ENCODE results near the gene NCKIPSD.

NCKIPSD gene

DNA sequence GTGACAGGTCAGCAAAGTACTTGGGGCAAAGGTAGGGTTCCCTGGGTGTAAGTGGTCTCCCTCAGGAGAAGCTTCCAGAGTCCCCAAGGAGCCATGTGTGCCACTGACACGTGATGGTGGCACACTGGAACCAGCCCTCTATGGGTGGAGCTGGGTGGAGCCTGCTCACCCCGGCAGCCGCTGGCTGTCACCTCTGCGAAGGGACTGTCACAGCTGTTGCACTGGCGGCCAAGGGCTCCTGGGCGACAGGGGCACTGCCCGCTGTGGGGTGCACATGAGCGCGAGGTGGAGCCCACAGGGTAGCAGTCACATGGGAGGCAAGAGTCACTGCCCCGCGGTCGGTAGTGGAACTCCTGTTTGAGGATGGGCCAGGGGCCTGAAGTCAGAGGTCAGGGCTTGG lies 35.0 kb downstream of the NCKIPSD start:
- WGBS, 2 experiments = 95% methylated on average over 12 of the region's 12 CpGs
- Histone ChIP-seq H3K36me3 (ENCODE audit: control insufficient read depth, insufficient read depth, low read length) (peaks cover 25% of the 10 kb centered on the region), H3K4me3 (ENCODE audit: insufficient read depth, low read depth, low read length) (no peak overlapping the region), H3K4me1 (ENCODE audit: control insufficient read depth, insufficient read depth, low read length) (peaks cover 3% of the 10 kb centered on the region), H3K9me3 (ENCODE audit: control insufficient read depth, low read length) (no peaks in the 10 kb centered on the region), H3K27me3 (ENCODE audit: control insufficient read depth, insufficient read depth, low read length, poor library complexity, severe bottlenecking) (peaks cover 3% of the 10 kb centered on the region), H3K27ac (ENCODE audit: insufficient read depth, low read depth, low read length, poor library complexity, severe bottlenecking) (no peak overlapping the region)

DNA sequence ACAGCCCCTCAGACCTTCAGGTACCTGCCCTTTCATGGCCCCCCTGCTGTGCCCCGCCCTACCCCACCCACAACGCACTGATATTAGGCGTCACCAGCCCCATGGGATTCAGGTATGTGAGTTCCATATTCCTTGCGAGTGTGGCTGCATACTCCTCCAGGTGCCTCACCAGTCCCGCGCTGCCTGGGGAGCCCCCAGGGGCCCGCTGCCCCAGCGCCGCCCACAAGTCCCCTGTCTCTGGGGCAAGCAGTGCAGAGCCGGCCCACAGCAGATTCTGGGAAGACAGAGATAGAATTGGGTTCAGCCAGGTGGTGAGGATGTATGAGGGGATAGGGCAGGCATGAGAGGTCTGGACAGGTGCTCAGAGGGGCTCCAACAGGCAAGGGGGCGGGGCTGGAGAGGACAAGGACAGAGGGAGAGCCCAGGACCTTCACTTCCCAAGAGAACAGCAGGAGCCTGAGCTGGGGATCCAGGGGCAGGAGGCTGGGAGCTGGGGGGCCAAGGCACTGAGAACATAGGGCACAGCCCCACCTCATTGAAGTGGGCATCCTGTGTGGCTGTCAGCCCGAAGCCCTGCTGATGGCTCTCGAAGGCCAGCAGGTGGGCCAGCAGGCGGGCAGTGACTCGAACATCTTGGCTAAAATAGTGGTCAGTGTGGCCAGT lies 37.4 kb downstream of the NCKIPSD start:
- H3K4me3 ChIP-seq (ENCODE audit: insufficient read depth, low read depth, low read length) = no peak overlapping the region
- H3K27me3 ChIP-seq (ENCODE audit: control insufficient read depth, insufficient read depth, low read length, poor library complexity, severe bottlenecking) = no peaks in the 10 kb centered on the region
- H3K27ac ChIP-seq (ENCODE audit: insufficient read depth, low read depth, low read length, poor library complexity, severe bottlenecking) = no peak overlapping the region
- H3K4me1 ChIP-seq (ENCODE audit: control insufficient read depth, insufficient read depth, low read length) = no peaks in the 10 kb centered on the region
- H3K9me3 ChIP-seq (ENCODE audit: control insufficient read depth, low read length) = no peaks in the 10 kb centered on the region
- WGBS, 2 experiments = 94 to 95% methylated on average over 15 of the region's 15 CpGs
- H3K36me3 ChIP-seq (ENCODE audit: control insufficient read depth, insufficient read depth, low read length) = peaks cover 27% of the 10 kb centered on the region

DNA sequence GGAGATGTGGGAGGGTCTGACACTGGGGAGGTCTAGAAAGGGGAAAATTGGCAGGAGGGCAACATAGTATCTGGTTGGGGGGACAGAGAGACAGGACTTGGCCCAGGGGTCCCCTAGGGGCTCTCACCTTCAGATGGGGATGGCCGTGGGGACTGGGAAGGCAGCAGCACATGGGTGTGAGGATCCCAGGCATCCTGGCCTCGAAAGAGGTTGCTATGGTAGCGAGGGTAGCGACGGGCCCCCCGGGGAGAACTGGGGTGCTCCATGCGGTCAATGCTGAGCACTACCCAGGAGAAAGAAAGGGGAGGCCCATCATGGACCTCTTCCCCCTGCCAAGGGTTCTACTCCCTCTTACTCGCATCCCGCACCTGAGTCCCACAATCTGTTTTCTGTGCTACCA lies 38.0 kb downstream of the NCKIPSD start:
- 93 to 94% methylated on average over 9 of the region's 9 CpGs for WGBS, 2 experiments
- Histone ChIP-seq H3K4me3 (ENCODE audit: insufficient read depth, low read depth, low read length) (no peak overlapping the region), H3K4me1 (ENCODE audit: control insufficient read depth, insufficient read depth, low read length) (no peaks in the 10 kb centered on the region), H3K9me3 (ENCODE audit: control insufficient read depth, low read length) (no peaks in the 10 kb centered on the region), H3K27me3 (ENCODE audit: control insufficient read depth, insufficient read depth, low read length, poor library complexity, severe bottlenecking) (no peaks in the 10 kb centered on the region), H3K36me3 (ENCODE audit: control insufficient read depth, insufficient read depth, low read length) (peaks cover 30% of the 10 kb centered on the region), H3K27ac (ENCODE audit: insufficient read depth, low read depth, low read length, poor library complexity, severe bottlenecking) (no peak overlapping the region)

DNA sequence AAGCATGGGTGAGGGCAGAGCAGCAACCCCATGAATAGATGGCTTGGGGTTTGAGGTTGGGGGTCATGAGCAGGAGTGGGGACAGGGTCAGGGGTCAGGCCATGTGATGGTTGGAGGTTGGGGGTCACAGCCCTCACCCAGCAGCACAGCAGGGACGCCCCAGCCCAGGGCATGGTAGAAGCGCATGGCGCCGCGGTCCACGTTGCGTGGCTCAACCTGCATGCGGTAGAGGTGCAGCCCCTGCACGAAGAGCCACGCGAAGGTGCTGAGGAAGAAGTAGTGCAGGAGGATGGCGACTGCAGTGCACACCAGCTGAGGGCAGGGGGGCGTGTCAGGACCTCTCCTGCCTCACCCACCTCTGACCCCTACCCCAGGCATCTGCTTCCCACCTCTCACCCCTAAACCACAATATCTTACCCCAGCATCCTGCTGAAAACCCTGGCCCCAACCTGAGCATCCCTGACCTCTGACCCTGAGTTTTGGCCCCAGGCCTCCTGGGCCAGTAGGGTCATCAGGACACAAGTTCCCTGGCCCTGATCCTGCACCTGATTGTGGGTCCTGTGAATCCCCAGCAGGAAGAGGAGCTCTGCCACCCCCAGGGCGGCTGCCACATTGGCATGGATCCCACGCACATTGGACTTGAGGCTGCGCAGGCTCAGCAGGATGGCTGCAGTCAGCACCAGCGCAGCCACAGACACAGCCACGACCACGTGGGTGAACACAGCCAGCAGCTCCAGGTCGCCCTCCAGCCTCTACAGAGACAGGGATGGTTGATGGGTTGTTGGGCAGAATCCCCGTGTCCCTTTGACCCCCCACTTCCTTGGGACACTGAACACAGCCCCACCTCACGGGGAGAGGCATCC lies 40.6 kb downstream of the NCKIPSD start:
- no peak overlapping the region for H3K4me3 ChIP-seq (ENCODE audit: insufficient read depth, low read depth, low read length)
- no peaks in the 10 kb centered on the region for H3K9me3 ChIP-seq (ENCODE audit: control insufficient read depth, low read length)
- no peak overlapping the region for H3K27ac ChIP-seq (ENCODE audit: insufficient read depth, low read depth, low read length, poor library complexity, severe bottlenecking)
- no peaks in the 10 kb centered on the region for H3K27me3 ChIP-seq (ENCODE audit: control insufficient read depth, insufficient read depth, low read length, poor library complexity, severe bottlenecking)
- peaks cover 30% of the 10 kb centered on the region for H3K36me3 ChIP-seq (ENCODE audit: control insufficient read depth, insufficient read depth, low read length)
- no peaks in the 10 kb centered on the region for H3K4me1 ChIP-seq (ENCODE audit: control insufficient read depth, insufficient read depth, low read length)
- WGBS, 2 experiments = 94 to 95% methylated on average over 22 of the region's 22 CpGs

DNA sequence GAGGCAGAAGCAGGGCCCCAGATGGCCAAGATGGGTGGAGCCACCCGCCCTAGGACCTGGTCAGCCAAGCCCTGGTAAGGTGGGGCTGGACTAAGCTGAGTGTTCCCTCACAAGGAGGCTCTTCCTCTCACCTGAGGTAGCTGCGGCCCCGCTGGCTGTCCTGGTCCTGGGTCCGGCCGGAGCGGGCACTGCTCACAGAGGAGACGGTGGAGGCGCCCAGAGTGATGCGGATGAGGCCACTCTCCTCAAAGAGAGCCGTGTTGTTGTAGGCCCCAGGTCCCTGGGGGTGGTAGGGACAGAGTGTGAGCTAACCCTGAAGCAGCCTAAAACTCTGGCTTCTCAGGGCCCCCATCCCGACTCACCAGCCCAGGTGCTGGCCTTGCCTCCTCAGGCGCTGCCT lies 43.1 kb downstream of the NCKIPSD start:
- Histone ChIP-seq H3K27me3 (ENCODE audit: control insufficient read depth, insufficient read depth, low read length, poor library complexity, severe bottlenecking) (no peaks in the 10 kb centered on the region), H3K36me3 (ENCODE audit: control insufficient read depth, insufficient read depth, low read length) (peaks cover 28% of the 10 kb centered on the region), H3K27ac (ENCODE audit: insufficient read depth, low read depth, low read length, poor library complexity, severe bottlenecking) (no peak overlapping the region), H3K9me3 (ENCODE audit: control insufficient read depth, low read length) (no peaks in the 10 kb centered on the region), H3K4me3 (ENCODE audit: insufficient read depth, low read depth, low read length) (no peak overlapping the region), H3K4me1 (ENCODE audit: control insufficient read depth, insufficient read depth, low read length) (no peaks in the 10 kb centered on the region)
- WGBS, 2 experiments = 94 to 96% methylated on average over 12 of the region's 12 CpGs

DNA sequence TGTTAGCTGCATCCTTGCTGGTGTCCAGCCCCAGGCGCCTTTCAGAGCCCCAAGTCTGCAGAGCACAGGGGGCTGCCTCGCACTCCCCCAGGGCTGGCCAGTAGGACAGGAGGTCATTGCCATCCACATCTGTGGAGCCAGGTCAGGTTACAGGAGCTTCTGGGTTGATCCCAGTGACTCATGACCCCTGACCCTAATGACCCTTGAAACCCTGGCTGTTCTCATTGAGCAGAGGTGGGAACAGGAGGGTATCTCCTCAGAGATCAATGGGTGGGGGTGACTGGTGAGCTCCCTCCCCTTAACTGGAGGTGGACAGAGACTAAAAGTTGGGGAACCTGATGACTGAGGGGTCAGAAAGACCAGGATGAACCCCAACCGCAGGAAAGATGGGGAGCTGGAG lies 44.3 kb downstream of the NCKIPSD start:
- Histone ChIP-seq H3K4me3 (ENCODE audit: insufficient read depth, low read depth, low read length) (no peak overlapping the region), H3K27me3 (ENCODE audit: control insufficient read depth, insufficient read depth, low read length, poor library complexity, severe bottlenecking) (no peaks in the 10 kb centered on the region), H3K36me3 (ENCODE audit: control insufficient read depth, insufficient read depth, low read length) (peaks cover 28% of the 10 kb centered on the region), H3K27ac (ENCODE audit: insufficient read depth, low read depth, low read length, poor library complexity, severe bottlenecking) (no peak overlapping the region), H3K9me3 (ENCODE audit: control insufficient read depth, low read length) (no peaks in the 10 kb centered on the region), H3K4me1 (ENCODE audit: control insufficient read depth, insufficient read depth, low read length) (peaks cover 3% of the 10 kb centered on the region)
- 95 to 96% methylated on average over 3 of the region's 3 CpGs for WGBS, 2 experiments

DNA sequence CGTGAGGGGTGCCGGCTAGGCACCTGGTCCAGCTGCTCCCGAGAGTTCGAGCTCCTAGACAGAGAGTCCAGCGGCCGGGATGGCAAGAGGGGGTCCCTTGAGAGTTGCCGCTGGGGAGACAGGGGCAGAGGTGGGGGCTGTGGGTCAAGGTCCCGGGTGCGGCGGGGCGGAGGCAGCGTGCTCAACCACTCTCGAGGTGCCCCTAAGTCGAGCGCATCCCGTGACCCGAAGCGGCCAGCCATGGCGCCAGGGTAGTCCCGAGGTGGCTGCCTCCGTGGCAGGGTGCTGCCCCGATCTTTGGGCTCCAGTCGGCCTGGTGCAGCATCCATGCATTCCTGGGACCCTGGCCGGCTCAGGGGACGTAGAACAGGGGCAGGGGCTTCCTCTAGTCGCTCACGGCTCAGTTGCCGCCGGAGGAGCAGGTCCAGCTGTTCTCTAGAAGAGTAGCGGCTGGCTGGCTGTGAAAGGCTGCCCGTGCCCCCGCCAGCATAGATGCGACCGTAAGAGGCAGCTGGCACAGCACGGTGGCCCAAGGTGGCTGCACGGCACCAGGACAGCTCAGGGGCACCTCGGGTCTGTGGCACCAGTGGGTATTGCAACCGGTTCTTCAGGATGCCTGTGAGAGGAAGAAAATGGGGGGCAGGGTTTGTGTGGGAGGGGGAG lies 45.6 kb downstream of the NCKIPSD start:
- Histone ChIP-seq H3K4me3 (ENCODE audit: insufficient read depth, low read depth, low read length) (no peak overlapping the region), H3K9me3 (ENCODE audit: control insufficient read depth, low read length) (no peaks in the 10 kb centered on the region), H3K27me3 (ENCODE audit: control insufficient read depth, insufficient read depth, low read length, poor library complexity, severe bottlenecking) (no peaks in the 10 kb centered on the region), H3K27ac (ENCODE audit: insufficient read depth, low read depth, low read length, poor library complexity, severe bottlenecking) (no peak overlapping the region), H3K36me3 (ENCODE audit: control insufficient read depth, insufficient read depth, low read length) (peaks cover 22% of the 10 kb centered on the region), H3K4me1 (ENCODE audit: control insufficient read depth, insufficient read depth, low read length) (peaks cover 5% of the 10 kb centered on the region)
- 94 to 96% methylated on average over 38 of the region's 38 CpGs for WGBS, 2 experiments

DNA sequence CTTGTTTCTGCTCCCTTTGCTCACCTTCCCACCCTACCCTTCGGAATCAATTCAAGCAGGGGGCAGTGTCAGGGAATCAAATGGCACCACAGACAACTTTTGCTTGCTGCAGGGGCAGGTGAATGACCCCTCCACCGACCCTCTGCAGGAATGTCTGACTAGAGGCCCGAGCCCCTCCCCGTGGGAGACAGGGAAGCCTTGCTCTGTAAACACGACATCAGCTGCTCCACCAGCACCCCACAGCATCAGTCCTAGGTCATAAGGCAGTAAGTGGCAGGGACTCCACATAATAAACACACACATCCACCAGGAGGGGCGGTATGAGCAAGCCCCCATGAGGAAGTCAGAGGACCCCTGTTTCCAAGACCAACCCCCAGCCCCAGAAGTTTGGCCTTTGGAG lies 48.4 kb downstream of the NCKIPSD start:
- 74% methylated on average over 6 of the region's 6 CpGs for WGBS, 2 experiments
- H3K4me1 ChIP-seq (ENCODE audit: control insufficient read depth, insufficient read depth, low read length) = peaks cover 11% of the 10 kb centered on the region
- H3K36me3 ChIP-seq (ENCODE audit: control insufficient read depth, insufficient read depth, low read length) = peaks cover 10% of the 10 kb centered on the region
- no peaks in the 10 kb centered on the region for H3K9me3 ChIP-seq (ENCODE audit: control insufficient read depth, low read length)
- H3K4me3 ChIP-seq (ENCODE audit: insufficient read depth, low read depth, low read length) = no peak overlapping the region
- H3K27ac ChIP-seq (ENCODE audit: insufficient read depth, low read depth, low read length, poor library complexity, severe bottlenecking) = no peak overlapping the region
- no peaks in the 10 kb centered on the region for H3K27me3 ChIP-seq (ENCODE audit: control insufficient read depth, insufficient read depth, low read length, poor library complexity, severe bottlenecking)

DNA sequence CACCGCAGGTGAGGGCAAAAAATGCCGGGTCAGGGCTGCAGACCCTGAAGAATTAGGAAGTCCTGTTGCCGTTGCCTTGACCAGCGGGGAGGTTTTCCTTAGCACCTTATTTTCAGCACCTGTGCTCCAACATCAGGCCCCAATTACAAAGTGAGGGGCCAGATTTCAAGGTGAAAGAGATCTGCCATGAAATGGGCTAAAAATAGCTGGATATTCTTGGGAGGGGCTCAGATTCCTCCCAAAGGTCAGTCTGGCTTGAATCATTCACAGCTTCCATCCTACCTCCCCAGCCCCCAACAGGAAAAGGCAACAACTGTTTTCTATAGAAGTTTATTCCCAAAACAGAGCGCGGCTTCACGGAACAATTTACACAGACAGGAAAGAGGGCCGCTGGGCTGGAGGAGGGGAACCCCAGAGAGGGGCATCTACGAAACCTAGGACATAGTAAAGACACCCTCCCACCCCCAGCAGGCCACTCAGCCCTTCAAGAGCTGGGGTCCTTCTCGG lies 49.5 kb downstream of the NCKIPSD start:
- Histone ChIP-seq H3K36me3 (ENCODE audit: control insufficient read depth, insufficient read depth, low read length) (peaks cover 14% of the 10 kb centered on the region), H3K4me3 (ENCODE audit: insufficient read depth, low read depth, low read length) (peak overlapping the region; percentile 81), H3K27me3 (ENCODE audit: control insufficient read depth, insufficient read depth, low read length, poor library complexity, severe bottlenecking) (no peaks in the 10 kb centered on the region), H3K9me3 (ENCODE audit: control insufficient read depth, low read length) (no peaks in the 10 kb centered on the region), H3K27ac (ENCODE audit: insufficient read depth, low read depth, low read length, poor library complexity, severe bottlenecking) (peak overlapping the region; percentile 70), H3K4me1 (ENCODE audit: control insufficient read depth, insufficient read depth, low read length) (peaks cover 11% of the 10 kb centered on the region)
- 29 to 32% methylated on average over 10 of the region's 10 CpGs for WGBS, 2 experiments
